HS-27A (cell line): ENCODE measurements around the gene DOCK9.
"Not testable (repeated sequence)": the region's sequence is repeated elsewhere in the genome, so short reads cannot be mapped to it uniquely, and the experiment has no call there.

ENCODE experiments used
- DNase-seq: peaks from one replicate; pipeline ENCODE4 v3.0.0-alpha.2; 2012; ENCODE audit warnings: low read depth, missing footprints

DOCK9 gene

DNA sequence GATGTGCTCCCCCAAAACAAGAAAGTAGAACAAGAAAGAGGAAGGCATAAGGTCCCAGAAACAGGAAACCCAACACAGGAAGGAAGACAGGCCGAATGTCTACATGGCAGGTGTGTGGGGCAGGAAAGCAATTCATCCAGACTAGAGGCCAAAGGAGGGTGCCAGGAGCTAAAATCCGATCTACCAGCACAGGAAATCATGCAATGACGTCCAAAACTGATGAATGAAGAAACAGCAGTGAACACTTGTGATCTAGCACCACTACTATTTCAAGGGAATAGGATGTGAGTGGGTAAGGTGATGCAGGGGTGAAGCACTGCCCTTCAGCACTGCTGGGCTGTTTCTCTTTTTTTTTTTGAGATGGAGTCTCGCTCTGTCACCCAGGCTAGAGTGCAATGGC, 59.1 kb downstream of the DOCK9 start:
- no peak for DNase-seq

DNA sequence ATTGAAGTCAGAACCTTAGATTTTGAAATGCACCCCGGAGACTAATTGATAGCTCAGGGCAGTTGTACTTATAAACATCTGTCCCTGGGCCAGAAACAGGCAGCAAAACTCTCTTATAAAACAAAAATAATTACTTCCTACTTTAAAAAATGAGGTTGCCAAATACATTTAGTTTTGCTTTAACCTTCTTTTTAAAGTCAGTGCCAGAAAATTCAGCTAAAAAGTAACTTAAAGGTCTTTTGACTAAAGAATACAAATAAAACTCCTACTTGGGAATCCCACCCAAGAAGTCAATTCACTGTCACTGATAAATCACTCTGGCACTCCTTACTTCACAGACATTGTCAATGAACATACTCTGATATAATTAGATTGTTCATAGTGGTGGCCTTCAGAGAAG, 60.7 kb downstream of the DOCK9 start:
- DNase-seq = no peak

DNA sequence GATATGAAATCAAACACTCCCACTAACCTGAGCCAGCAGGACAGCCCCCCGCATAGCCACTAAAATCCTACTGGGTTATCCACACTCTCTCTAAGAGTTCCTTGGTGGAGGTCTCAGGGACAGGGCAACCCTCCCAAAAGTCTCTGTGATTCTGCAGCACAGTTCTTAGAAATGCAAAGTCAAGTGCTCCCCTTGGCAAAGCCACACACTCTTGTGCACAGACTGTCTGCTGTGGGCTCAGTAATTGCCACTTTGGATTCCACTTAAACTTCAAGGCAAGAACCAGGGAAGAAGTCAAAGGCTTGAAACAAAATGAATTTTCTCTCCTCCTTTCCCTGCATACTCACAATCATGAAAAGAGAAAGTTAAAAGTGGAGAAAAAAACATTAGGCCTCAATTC, 61.5 kb downstream of the DOCK9 start:
- DNase-seq = no peak

DNA sequence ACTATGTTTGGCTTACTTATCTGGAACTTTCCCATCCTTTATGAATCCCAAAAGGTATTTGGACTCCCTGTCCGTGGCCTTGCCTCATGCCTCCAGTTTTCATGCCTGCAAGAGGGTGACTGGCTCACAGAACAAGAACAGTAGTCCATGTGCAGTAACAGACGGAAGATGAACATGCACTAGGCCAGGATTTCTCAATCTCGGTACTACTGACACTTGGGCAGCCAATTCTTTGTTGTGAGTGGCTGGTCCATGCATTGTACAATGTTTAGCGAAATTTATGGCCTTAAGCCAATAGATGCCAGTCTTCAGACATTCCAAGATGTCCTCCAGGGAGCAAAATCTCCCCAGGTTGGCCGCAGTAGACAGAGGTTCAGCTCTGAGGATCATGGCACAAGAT, 61.9 kb downstream of the DOCK9 start:
- no peak for DNase-seq

DNA sequence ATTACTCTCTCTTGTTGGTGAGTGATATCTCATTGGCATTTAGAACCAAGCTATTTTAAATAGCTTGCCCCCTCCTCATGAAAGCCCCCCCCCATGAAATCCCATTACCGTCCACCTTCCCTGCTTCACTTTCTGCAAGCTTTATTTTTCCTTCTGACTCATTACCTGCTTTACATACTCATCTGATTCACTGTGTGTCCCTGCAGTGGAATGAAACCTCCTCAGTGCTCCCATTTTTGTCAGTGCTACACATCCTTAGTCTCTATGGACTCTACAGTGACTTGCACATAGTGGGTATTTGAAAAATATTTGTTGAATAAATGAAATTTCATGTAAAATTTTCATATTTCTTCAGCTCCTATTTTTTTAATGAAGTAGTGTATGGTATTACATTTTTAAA, 62.3 kb downstream of the DOCK9 start:
- DNase-seq = no peak

DNA sequence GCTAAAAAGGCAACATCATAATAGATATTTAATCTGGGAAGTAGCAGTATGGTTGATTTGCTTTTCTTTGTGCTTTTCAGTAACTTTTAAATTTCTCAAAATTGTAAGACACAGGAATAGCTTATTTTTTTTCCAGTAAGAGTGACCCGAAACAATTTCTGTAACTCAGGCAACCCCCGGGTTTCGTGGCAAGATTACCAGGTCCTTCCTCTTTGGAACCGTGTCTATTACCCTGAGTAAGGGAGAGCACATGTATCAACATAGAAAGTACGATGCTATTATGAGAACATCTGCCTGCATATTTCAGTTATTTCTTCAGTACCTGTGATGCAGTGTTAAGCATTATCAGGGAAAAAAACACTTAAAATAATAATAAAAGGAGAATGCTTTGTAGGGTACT, 64.1 kb downstream of the DOCK9 start:
- DNase-seq = no peak

DNA sequence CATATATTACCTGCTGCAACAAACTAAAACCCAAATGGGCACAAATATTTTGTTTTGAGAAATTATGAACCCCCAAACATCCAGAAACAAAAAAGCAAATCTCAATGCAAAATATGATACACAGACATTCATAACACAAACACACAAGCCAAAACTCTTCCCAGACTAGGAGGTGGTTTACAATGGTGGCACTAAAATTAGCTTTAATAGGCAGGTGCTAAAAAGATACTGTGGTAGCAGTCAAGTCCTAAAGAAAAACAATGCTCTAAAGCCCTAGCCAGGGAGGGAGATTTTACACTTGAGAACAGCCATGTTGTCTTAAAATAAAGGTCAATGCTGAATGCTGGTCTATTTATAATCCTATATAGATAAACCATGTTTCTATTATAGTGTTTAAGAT, 65.0 kb downstream of the DOCK9 start:
- DNase-seq = no peak

DNA sequence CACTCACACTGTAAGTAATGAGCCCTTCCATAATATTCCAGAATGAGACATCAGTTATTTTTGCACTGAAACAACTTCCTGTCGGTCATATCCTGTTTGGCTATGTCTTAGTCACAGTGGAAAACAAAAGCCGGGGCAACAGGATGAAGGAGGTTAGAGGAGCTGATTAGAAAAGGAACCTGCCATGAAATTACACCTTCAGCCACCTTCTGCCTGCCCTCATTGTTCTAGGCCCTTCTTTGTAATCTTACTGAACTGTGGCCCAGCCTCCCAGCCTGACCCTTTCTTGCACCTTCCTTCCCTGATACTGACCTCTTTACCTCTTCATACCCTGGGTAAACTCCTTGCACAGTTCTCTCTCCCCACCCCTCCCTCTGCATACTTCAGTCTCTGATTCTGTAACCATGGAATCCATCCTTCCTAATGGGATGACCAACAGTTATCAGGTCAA, 67.3 kb downstream of the DOCK9 start:
- DNase-seq = no peak

DNA sequence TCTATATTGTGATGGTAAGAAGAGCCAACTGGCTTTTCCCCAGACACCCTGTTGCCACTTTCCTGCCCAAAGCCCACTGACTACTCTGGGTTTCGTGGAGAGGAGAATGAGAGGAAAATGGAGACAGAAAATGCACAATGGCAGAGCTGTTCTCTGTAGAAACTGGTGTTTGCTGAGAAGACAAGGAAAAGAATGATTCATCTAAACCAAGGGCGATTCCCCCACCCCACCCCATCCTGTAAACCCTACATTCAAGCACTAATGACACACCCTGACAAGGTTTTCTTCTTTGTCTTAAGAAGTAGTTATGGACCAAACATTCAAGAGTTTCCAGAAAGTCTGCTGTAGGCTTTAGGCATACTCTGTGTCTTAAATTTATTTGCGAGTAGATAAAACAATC, 68.8 kb downstream of the DOCK9 start:
- no peak for DNase-seq

DNA sequence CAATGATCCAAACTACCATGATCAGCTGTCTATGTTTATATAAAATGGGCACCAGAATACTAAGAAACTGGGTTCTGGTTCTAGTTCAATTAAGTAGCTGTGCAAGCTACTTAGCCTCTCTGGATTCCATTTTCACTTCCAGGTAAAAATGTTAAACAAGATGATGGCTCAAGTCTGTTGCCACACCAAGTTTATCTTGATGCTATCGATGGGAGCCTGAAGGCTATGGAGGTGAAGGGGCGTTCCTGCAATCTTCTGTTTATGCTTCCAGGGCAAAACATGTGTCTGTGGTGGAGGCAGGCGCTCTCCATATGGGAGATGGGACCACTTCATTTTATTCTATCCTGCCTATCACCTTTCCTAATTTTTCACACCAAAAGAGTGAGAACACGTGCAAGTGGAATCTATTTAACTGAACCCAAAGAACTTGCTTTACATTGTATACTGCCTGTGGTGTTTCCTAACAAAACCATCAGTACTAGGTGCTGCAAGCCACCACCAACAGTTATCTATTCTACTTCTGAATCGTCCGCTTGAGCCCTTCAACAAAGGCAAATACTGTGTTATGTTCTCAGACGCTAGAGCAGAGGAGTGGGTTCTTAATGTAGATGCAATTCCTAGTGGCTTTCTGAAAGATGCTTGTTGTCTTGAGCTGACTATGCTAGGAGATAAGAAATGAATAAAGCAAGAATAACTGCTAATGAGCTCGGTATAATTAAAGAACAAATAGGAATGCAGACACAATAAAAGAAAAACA, 70.9 kb downstream of the DOCK9 start:
- DNase-seq = no peak

DNA sequence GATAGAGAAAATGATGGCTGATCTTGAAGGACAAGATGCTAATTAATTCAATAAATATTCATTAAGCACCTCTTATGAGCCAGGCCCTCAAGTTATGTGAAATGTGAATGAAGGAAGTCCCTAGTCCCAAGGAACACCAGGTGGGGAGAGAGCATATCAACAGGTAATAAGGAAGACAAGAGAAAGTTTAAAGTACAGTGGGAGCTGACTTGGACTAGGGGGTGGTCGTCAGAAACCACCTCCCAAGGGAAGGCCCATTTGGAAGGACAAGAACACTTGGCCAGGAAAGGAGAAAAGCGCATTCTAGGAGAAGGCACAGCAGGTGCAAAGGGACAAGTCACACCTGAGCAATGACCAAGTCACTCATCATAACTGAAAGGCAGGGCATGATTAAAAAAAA, 72.7 kb downstream of the DOCK9 start:
- DNase-seq = no peak

DNA sequence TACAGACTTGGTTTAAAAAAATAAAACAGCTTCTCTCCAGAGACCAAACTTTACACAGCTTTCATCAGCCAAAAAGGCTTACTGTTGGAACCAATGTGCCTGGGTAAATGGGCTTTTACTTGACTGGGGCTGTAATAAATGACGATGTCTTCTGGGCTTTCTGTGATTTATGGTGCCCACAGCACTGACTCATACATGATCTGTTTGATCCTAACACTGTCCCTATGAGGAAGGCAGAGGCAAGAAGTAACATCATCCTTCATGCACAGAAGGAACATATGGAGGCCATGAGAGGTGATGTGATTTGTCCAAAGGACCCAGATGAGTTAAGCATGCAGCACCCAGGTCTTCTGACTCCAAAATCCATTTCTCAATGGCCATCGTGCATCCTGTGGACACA, 77.4 kb downstream of the DOCK9 start:
- DNase-seq = no peak

DNA sequence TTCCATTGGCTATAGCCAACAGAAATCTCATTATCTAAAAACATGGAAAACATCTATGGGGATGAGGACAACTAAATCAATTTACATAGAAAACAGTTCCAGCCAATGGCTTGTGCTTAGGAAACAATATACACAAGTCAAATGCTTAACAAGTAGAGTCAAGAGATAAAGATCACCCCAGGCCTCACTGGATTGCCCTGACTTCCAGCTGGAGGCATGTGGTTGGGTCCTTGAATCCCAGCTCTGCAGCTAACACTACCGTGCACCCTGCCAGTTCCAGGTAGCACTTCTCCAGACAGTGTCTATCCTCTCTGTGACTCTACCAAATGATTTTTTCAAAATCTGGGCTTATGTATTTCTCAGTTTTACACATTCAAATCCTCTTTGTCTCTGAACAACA, 80.2 kb downstream of the DOCK9 start:
- no peak for DNase-seq

DNA sequence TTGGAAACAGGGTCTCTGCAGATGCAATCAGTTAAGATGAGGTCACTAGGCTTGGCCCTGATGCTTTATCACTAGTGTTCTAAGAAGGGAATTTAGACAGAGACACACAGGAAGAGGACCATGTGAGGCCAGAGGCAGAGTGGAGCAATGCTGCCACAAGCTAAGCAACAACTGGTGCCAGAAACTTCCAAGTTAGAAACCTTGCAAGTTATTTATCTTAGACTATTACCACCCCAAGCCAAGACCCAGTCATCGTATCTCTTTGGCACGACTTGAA, 81.1 kb downstream of the DOCK9 start:
- no peak for DNase-seq

DNA sequence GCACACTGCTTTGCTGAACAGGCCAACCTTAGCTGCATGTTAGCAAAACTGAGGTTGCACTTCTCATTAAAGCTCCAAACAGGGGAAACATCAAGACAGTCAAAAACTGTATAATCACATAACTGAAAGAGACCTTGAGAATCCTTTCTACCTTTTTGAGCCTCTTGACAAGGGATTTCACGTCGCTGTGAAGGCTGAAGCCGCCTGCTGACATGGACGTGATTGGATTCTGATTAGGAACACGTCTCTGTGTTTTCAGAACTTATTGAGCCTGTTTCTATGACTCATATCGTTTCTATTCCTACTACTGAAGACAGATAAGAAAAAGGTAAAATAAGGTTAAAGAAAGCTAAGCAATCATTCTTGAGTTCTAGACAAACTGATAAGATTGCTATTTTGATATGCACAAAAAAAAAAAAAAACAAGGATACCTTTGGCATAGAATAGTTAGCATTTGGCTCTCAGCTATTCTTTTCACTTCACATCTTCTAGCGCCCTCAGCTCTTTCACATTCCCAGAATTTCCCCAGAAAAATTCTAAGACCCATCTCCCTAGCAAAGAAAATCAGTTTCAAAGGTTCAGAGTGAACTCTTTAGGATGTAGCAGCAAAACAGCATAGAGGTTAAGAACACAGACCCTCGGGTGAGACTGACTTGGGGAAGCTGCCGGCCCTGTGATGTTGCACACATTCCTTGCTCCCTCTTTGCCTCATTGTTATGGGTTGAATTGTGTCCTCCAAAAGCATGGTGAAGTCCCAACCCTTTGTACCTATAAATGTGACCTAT, 81.6 kb downstream of the DOCK9 start:
- no peak for DNase-seq

DNA sequence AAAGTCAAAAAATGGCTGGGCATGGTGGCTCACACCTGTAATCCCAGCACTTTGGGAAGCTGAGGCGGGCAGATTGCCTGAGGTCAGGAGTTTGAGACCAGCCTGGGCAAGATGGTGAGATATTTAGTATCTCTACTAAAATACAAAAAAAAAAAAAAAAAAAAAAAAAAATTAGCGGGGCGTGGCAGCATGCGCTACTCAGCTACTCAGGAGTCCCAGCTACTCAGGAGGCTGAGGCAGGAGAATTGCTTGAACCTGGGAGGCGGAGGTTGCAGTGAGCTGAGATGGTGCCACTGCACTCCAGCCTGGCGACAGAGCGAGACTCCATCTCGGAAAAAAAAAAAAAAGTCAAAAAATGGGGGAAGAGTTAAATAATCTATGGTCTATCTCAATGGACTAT, 83.0 kb downstream of the DOCK9 start:
- DNase-seq = not testable (repeated sequence)

DNA sequence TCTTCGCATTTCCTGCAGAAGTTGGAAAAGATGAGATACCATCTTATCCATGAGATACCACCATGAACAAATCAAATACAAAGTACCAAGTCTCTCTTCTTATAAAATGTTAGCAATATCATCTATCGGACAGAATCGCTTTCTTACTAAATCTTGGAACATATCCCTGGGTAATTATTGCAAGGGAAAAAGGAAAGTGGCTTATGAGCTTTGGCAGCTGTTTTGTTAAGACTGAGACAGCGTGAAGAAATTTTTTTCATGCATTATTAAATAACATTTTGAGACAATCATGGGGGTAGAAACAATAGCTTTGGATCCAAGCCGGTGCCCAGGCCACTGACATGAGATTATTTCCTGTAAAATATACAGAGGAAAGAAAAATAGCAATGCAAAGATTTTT, 84.5 kb downstream of the DOCK9 start:
- no peak for DNase-seq

DNA sequence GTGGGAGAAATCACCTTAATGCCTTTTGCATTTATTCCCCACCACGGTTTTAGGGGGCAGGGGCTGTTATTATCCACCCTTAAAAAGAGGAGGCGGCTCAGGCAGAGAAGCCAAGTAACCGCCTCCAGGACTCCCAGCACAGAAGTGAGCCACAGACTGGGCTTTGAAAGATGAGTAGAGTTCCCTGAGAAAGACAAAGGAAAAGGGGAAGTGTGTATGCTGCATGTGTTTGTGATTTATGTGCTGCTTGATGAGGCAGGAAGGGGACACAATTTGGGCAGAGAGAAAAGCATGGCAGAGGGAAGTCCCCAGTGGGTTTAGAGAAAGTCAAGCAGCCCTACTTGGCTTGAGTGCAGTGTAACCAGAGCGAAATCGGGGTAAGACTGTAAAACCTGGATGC, 85.0 kb downstream of the DOCK9 start:
- no peak for DNase-seq

DNA sequence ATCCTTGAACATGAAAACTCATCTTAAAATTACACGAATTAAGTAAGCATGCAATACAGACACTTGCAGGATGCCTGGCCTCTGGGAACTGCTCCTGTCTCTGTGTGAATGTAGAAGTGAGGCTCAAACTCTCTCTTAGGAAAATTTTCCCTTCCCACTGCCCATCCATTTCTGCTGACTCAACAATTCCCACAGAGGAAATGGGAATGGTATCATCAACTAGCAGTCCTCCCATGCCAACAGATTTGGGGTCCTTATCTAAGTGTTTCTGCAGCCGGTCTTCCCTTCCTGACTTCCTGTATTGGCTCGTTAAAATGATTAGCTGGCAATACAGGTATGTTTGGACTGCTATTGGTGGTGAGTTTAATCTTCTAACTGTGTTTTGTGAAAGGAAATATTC, 85.8 kb downstream of the DOCK9 start:
- DNase-seq = no peak

DNA sequence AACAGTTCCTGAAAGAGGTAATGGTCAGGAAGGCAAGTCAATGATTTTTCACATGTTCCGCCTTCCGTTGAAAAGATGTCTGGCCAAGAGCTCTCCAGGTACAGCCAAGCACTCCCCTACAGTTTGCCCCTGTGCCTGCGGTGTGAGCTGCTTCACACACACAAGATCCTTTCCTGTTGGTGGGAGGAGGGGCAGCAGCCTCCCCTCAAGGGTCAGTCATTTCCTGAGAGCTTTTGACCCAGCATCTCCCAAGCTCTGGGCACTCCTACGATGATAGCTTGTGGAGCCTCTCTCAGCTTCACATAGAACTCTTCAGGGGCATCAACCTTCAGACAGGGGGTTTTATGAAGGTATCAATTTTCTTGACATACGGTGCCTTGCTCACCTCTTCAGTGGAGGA, 86.9 kb downstream of the DOCK9 start:
- no peak for DNase-seq

DNA sequence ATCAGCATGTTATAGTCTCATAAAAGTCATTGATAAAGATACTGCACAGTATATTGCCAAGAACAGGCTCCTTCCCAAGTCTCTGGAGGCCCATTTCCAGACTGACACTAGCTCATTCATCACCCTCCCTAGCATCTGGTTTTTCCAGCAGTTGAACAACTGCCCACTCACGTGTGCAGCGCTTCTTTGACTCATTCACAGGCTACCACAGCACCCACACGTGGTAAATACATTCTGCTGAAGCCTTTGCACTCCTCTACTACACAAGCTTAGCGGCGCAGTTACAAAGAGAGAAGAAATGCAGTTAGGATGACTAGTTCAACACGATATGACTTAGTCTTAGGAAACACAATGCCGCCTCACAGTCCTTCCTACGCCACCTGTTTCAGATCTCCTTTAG, 87.7 kb downstream of the DOCK9 start:
- no peak for DNase-seq

DNA sequence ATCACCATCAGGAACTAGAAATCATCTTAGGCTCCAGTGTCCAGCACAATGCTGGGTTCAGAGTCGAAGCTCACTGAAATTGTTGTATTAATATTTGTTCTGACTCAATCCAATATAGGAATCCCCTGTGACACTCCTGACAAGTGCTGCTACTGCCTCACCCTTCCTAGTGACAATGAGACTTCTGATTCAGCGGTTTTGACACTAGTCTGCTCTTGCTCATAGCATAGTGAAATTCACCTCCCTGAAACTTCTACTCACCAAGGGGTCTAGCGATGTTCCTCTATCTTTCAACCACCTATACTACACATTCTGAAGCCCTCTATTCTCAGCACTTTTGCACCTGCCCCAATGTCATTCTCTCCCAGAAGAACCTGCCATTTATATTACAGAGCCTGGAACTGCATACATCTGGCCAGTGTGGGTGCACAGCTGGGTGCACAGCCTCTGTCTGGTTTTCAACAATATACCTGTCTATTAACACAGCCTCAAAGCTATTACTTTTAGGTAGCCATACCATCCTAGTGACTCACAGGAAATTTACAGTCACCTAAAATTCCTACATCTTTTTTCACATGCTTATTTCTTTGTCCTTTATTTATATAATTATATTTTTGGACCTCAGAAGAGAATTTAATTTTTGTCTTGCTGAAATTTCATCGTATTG, 88.3 kb downstream of the DOCK9 start:
- no peak for DNase-seq

DNA sequence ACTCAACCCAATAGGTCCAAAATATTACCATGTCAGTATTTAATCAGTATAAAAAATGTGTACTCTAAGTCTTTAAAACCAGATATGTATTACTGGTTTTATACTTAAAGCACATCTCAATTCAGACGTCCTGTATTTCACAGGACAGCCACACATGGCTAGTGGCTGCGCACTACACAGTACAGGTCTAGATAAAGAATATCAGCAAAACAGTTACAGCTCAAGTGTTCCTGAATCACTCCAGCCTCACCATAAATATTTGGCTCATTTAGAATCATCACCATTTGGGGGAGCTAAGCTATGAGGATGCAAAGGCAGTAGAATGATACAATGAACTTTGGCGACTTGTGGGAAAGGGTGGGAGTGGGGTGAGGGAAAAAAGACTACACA, 89.0 kb downstream of the DOCK9 start:
- DNase-seq = no peak
